H1 (cell line): ENCODE measurements around the gene FAR1. TPM values are rescaled to one million over a fixed set of nuclear protein-coding genes. Genes with fewer than 3 reads are reported as not detected.

Experiments used
- CTCF ChIA-PET: fragments of 300-600 bp; sonication (Branson Sonifier 250); formaldehyde crosslinking; loops from one replicate; lab custom pipeline; 2021; ENCODE audit not compliant: partially characterized antibody; lab: Charles Lee
- POLR2A ChIA-PET: fragments of 300-600 bp; sonication (Branson Sonifier 250); formaldehyde crosslinking; loops from one replicate; lab custom pipeline; 2021; ENCODE audit warnings: inconsistent platforms; ENCODE audit not compliant: partially characterized antibody; lab: Charles Lee
- DNase-seq, 2 experiments: peaks; one replicate each; pipeline versions ENCODE4 v3.0.0 to v3.0.0-alpha.2; 2010 to 2022; ENCODE audit warnings: low spot score in 2 of 2, low read depth in 1 of 2, mixed read lengths in 1 of 2
- FAIRE-seq: peaks from 2 replicates; lab custom pipeline; 2011; peaks lifted over from hg19 to GRCh38; lab: Jason Lieb, UNC
- H2AFZ ChIP-seq: 2 replicates; pipeline ENCODE4 v1.8.1; 2012; ENCODE audit warnings: low read length, inconsistent platforms
- H2AK5ac ChIP-seq: 2 replicates; pipeline ENCODE4 v1.6.1; 2013; ENCODE audit warnings: low read depth, low read length
- H2BK120ac ChIP-seq: replicated peaks from 2 replicates; pipeline ENCODE3; 2013; ENCODE audit warnings: low read depth, low read length, inconsistent platforms
- H2BK12ac ChIP-seq: 2 replicates; pipeline ENCODE4 v1.6.1; 2013; ENCODE audit warnings: low read depth, low read length
- H2BK15ac ChIP-seq: 2 replicates; pipeline ENCODE4 v1.6.1; 2013; ENCODE audit warnings: low read length
- H2BK20ac ChIP-seq: 2 replicates; pipeline ENCODE4 v1.6.1; 2013; ENCODE audit warnings: low read length
- H2BK5ac ChIP-seq: 2 replicates; pipeline ENCODE4 v1.6.1; 2013; ENCODE audit warnings: low read depth, low read length
- H3K14ac ChIP-seq: 2 replicates; pipeline ENCODE4 v1.6.1; 2013; ENCODE audit warnings: inconsistent platforms; ENCODE audit not compliant: insufficient read length
- H3K18ac ChIP-seq: 2 replicates; pipeline ENCODE4 v1.6.1; 2013; ENCODE audit warnings: low read length; ENCODE audit errors: extremely low read depth
- H3K23ac ChIP-seq: 2 replicates; pipeline ENCODE4 v1.6.1; 2013; ENCODE audit warnings: inconsistent platforms; ENCODE audit not compliant: insufficient read length
- H3K23me2 ChIP-seq: 2 replicates; pipeline ENCODE4 v1.6.1; 2013; ENCODE audit warnings: low read depth, low read length
- H3K27ac ChIP-seq: 2 replicates; pipeline ENCODE4 v1.6.1; 2011; ENCODE audit warnings: low read depth, low read length, inconsistent platforms
- H3K27me3 ChIP-seq, 4 experiments: replicated peaks in 1 of 4; 1 replicate in 1 of 4; 2 replicates in 3 of 4; pipeline versions ENCODE4 v1.6.1 to v1.8.1; 2011 to 2013; ENCODE audit warnings: low read length in 3 of 4, mild to moderate bottlenecking in 3 of 4, inconsistent platforms in 2 of 4, mixed read lengths in 2 of 4, moderate library complexity in 1 of 4; ENCODE audit not compliant: control insufficient read depth in 3 of 4, insufficient read depth in 3 of 4; ENCODE audit errors: extremely low read depth in 1 of 4
- H3K36me3 ChIP-seq, 4 experiments: 2 replicates each; pipeline versions ENCODE4 v1.6.1 to v1.8.1; 2011 to 2013; ENCODE audit warnings: mild to moderate bottlenecking in 4 of 4, low read length in 3 of 4, moderate library complexity in 2 of 4, control low read depth in 1 of 4, inconsistent platforms in 1 of 4; ENCODE audit not compliant: insufficient read depth in 4 of 4, control insufficient read depth in 2 of 4
- H3K4ac ChIP-seq: replicated peaks from 2 replicates; pipeline ENCODE3; 2013; ENCODE audit warnings: low read length, low read depth, mixed read lengths, inconsistent platforms; ENCODE audit not compliant: insufficient read length
- H3K4me1 ChIP-seq, 4 experiments: replicated peaks in 1 of 4; 1 replicate in 1 of 4; 2 replicates in 3 of 4; pipeline versions ENCODE4 v1.6.1 to v1.8.1; 2011 to 2013; ENCODE audit warnings: low read length in 3 of 4, inconsistent platforms in 2 of 4, mixed read lengths in 1 of 4; ENCODE audit not compliant: insufficient read depth in 4 of 4, control insufficient read depth in 3 of 4
- H3K4me2 ChIP-seq, 2 experiments: 2 replicates each; pipeline versions ENCODE4 v1.6.1 to v1.8.1; 2011 to 2013; ENCODE audit warnings: low read depth in 2 of 2, low read length in 2 of 2, control low read depth in 1 of 2, inconsistent platforms in 1 of 2, mild to moderate bottlenecking in 1 of 2; ENCODE audit not compliant: insufficient read depth in 1 of 2
- H3K4me3 ChIP-seq, 4 experiments: fragments of 200-600, 300-600 bp in 1 of 4; sonication (generic), shearing (Covaris generic), sonication (Bioruptor Twin) in 1 of 4; 2 replicates each; pipeline versions ENCODE4 v1.5.1 to v1.8.1; 2011 to 2016; ENCODE audit warnings: low read length in 4 of 4, low read depth in 3 of 4, control low read depth in 2 of 4, inconsistent platforms in 2 of 4, mild to moderate bottlenecking in 2 of 4, mixed read lengths in 1 of 4, moderate library complexity in 1 of 4; ENCODE audit not compliant: insufficient read depth in 2 of 4; ENCODE audit errors: extremely low read depth in 1 of 4
- H3K56ac ChIP-seq: replicated peaks from 2 replicates; pipeline ENCODE3; 2013; ENCODE audit warnings: low read depth, mild to moderate bottlenecking, mixed read lengths, low read length, inconsistent platforms; ENCODE audit not compliant: insufficient read length
- H3K79me1 ChIP-seq: 2 replicates; pipeline ENCODE4 v1.6.1; 2013; ENCODE audit warnings: low read depth, low read length, control low read depth
- H3K79me2 ChIP-seq, 2 experiments: 2 replicates each; pipeline versions ENCODE4 v1.6.1 to v1.8.1; 2012 to 2013; ENCODE audit warnings: low read length in 2 of 2, mild to moderate bottlenecking in 2 of 2, inconsistent platforms in 1 of 2; ENCODE audit not compliant: insufficient read depth in 2 of 2, control insufficient read depth in 1 of 2
- H3K9ac ChIP-seq, 4 experiments: replicated peaks in 1 of 4; 1 replicate in 1 of 4; 2 replicates in 3 of 4; pipeline versions ENCODE4 v1.6.1 to v1.8.1; 2011 to 2013; ENCODE audit warnings: low read depth in 3 of 4, low read length in 3 of 4, control low read depth in 2 of 4, mild to moderate bottlenecking in 2 of 4, moderate library complexity in 2 of 4, inconsistent platforms in 1 of 4; ENCODE audit errors: extremely low read depth in 1 of 4
- H3K9me3 ChIP-seq, 2 experiments: 2 replicates each; pipeline versions ENCODE4 v1.6.1 to v1.8.1; 2012 to 2013; ENCODE audit warnings: mild to moderate bottlenecking in 2 of 2, moderate library complexity in 2 of 2, control low read depth in 1 of 2, inconsistent platforms in 1 of 2, low read depth in 1 of 2, low read length in 1 of 2, mixed read lengths in 1 of 2; ENCODE audit not compliant: insufficient read depth in 2 of 2
- H4K20me1 ChIP-seq, 2 experiments: replicated peaks in 1 of 2; 2 replicates each; pipeline versions ENCODE3 to v1.8.1; 2011 to 2013; ENCODE audit warnings: inconsistent platforms in 2 of 2, low read length in 2 of 2, mild to moderate bottlenecking in 1 of 2; ENCODE audit not compliant: insufficient read depth in 2 of 2, control insufficient read depth in 1 of 2
- H4K5ac ChIP-seq: 2 replicates; pipeline ENCODE4 v1.6.1; 2013; ENCODE audit warnings: low read length, low read depth, mixed read lengths, inconsistent platforms; ENCODE audit not compliant: insufficient read length
- H4K8ac ChIP-seq: 2 replicates; pipeline ENCODE4 v1.8.0; 2013; ENCODE audit warnings: mild to moderate bottlenecking, moderate library complexity, low read length, inconsistent platforms; ENCODE audit not compliant: insufficient read depth; ENCODE audit errors: extremely low read depth
- H4K91ac ChIP-seq: replicated peaks from 2 replicates; pipeline ENCODE3; 2013; ENCODE audit warnings: low read length, mixed read lengths, inconsistent platforms; ENCODE audit not compliant: insufficient read length
- HDAC6 ChIP-seq: IDR thresholded peaks from one replicate; pipeline ENCODE4 v1.7.1; 2012; ENCODE audit warnings: low read depth, mild to moderate bottlenecking, inconsistent platforms, low read length, moderate library complexity
- WGBS, 2 experiments: shearing (Covaris generic) in 1 of 2; methylation state at CpG; one replicate each; pipeline versions ENCODE4 v1.1.6 to v1.1.7; 2013 to 2015; ENCODE audit warnings: low lambda C conversion rate in 2 of 2, mixed read lengths in 2 of 2, inconsistent platforms in 1 of 2, low coverage in 1 of 2, missing lambda C conversion rate in 1 of 2; ENCODE audit not compliant: insufficient replicate concordance in 2 of 2, insufficient coverage in 1 of 2, insufficient read length in 1 of 2; ENCODE audit errors: extremely low coverage in 1 of 2, missing lambda C conversion rate in 1 of 2; 5-methylcytosine and 5-hydroxymethylcytosine counted together
- polyA plus RNA-seq, 7 experiments: library from polyadenylated mRNA; depleted of rRNA in 3 of 7; stranded (reverse) in 5 of 7; unstranded in 2 of 7; fragments of >200 nt in 5 of 7; fragments of 200-250 nt in 2 of 7; gene quantifications; 1 replicate in 5 of 7; 2 replicates in 1 of 7; 4 replicates in 1 of 7; pipeline versions ENCODE4 v1.2.1 to v1.2.3, GENCODE V29; 2011 to 2013; ENCODE audit warnings: missing spikeins in 2 of 7, mixed read lengths in 2 of 7
- total RNA-seq: library from RNA; stranded (reverse); fragmentation: NEBNext Ultra II Directional; extraction: Animal tissue kit (Norgen Biotek cat#: 25700); gene quantifications from 2 replicates; pipeline ENCODE4 v1.2.1, GENCODE V29; 2021

The FAR1 gene
- total and polyA plus RNA-seq, 2 of the 8 experiments (the other 6 are each of a cell fraction or from before 2014, with no cell fraction given): 29.7 to 68.5 TPM

DNA sequence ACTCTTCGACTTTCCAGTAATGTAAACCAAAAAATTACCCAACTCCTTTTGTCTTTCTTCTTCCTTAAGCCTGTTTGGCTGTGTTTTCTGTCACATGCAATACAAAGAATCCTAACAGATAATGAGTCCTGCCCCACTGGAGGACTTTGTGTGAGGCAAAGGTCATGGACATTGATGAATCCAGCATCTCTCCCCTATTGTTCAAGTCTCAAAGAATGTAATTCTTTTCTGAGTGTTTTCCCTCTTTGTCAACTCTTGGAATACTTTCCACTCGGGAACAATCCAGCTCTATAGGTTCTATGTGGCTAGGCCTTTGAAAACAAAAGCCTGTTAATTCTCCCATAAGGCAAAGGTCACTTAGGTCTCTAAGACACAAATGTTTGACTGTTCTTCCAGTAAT, 100.7 kb downstream of the FAR1 start:
- no peak for FAIRE-seq
- Histone ChIP-seq H3K9me3 (no peaks in the 10 kb centered on the region), H2AK5ac (no peak overlapping the region), H3K56ac (no peak overlapping the region), H3K14ac (no peak overlapping the region), H4K91ac (no peak overlapping the region), H3K79me1 (no peaks in the 10 kb centered on the region), H3K4ac (no peak overlapping the region), H2AFZ (no peak overlapping the region), H2BK120ac (no peak overlapping the region), H4K20me1 (no peaks in the 10 kb centered on the region), H3K27me3 (no peaks in the 10 kb centered on the region), H3K9ac (no peak overlapping the region), H3K4me3 (no peak overlapping the region), H3K18ac (no peak overlapping the region), H4K8ac (no peak overlapping the region), H3K27ac (no peak overlapping the region), H2BK20ac (no peak overlapping the region)
- POLR2A ChIA-PET: no interaction called here
- CTCF ChIA-PET: interaction anchor here (0.9 to 7.6 kb wide), 6 partner anchors 10 to 483 kb away, joined by 4 to 66 read pairs (median 6); no protein-coding TSS in a partner anchor
- TF ChIP-seq HDAC6: no peak
- TF ChIP-seq, all 59 proteins: peak for 0
- H4K5ac ChIP-seq: no peak overlapping the region
- WGBS, 2 experiments: 93% methylated on average over 2 of the region's 2 CpGs; no CpG with 5 or more reads in 1 of the 2 experiments
- no peak overlapping the region for H3K4me2 ChIP-seq
- H3K23me2 ChIP-seq: no peaks in the 10 kb centered on the region
- no peaks in the 10 kb centered on the region for H3K79me2 ChIP-seq
- H3K4me1 ChIP-seq: no peaks in the 10 kb centered on the region
- no peak for DNase-seq
- no peaks in the 10 kb centered on the region for H3K36me3 ChIP-seq
- no peak overlapping the region for H2BK15ac ChIP-seq
- H3K23ac ChIP-seq: no peak overlapping the region
- no peak overlapping the region for H2BK5ac ChIP-seq
- H2BK12ac ChIP-seq: no peak overlapping the region
